Adrenal gland (tissue), 5 donors: ENCODE measurements around the gene STK11IP.

Experiments used
- POLR2A ChIP-seq, 2 donors: fragments of 450-650 bp; IDR thresholded peaks; one replicate each; pipeline ENCODE4 v1.6.1; 2017; ENCODE audit warnings: antibody characterized with exemption in 2 of 2, mild to moderate bottlenecking in 2 of 2, moderate library complexity in 1 of 2
- TF ChIP-seq, protein P1 (sequence below), 6 experiments: fragments of 450-650 bp in 4 of 6; fragments of 200-600 bp in 2 of 6; sonication (generic) in 1 of 6; IDR thresholded peaks; 1 replicate in 5 of 6; 2 replicates in 1 of 6; pipeline versions ENCODE4 v1.5.1 to v1.8.0; 2016 to 2021; ENCODE audit warnings: antibody characterized with exemption in 6 of 6, mild to moderate bottlenecking in 2 of 6, moderate library complexity in 1 of 6
- donor health status: DM: no; HTN: no; CAD: no.

DNA sequence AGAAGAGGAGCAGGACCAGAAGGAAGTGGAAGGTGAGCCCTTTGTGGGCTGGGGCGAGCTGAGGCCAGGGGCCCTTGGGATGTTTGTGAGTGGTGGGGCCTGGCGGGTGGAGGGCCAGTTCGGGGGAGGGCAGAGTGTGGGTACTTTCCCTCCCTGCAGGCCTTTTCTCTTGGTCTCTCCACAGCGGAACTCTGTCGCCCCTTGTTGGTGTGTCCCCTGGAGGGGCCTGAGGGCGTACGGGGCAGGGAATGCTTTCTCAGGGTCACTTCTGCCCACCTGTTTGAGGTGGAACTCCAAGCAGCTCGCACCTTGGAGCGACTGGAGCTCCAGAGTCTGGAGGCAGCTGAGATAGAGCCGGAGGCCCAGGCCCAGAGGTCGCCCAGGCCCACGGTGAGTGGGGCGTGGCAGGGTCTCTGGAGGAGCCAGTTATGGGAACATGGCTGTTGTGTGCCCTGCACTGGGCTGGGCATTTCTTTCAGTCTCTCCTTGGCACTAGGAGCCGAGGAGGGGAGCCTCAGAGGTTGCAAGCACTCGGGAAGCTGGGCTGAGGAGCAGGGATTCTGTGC is 10.8 kb downstream of the STK11IP start:
- no peak for TF ChIP-seq POLR2A (IDR thresholded peaks at IDR 0.05)
- TF ChIP-seq, protein P1, sequence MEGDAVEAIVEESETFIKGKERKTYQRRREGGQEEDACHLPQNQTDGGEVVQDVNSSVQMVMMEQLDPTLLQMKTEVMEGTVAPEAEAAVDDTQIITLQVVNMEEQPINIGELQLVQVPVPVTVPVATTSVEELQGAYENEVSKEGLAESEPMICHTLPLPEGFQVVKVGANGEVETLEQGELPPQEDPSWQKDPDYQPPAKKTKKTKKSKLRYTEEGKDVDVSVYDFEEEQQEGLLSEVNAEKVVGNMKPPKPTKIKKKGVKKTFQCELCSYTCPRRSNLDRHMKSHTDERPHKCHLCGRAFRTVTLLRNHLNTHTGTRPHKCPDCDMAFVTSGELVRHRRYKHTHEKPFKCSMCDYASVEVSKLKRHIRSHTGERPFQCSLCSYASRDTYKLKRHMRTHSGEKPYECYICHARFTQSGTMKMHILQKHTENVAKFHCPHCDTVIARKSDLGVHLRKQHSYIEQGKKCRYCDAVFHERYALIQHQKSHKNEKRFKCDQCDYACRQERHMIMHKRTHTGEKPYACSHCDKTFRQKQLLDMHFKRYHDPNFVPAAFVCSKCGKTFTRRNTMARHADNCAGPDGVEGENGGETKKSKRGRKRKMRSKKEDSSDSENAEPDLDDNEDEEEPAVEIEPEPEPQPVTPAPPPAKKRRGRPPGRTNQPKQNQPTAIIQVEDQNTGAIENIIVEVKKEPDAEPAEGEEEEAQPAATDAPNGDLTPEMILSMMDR (IDR thresholded peaks at IDR 0.05) = no peak
